Neutrophil (primary cell): ENCODE measurements around the gene KCNAB3.

Experiments used
- H3K27ac ChIP-seq: fragments of 200-600 bp; sonication (generic); 2 replicates; pipeline ENCODE4 v1.5.1; 2016; ENCODE audit warnings: mild to moderate bottlenecking, moderate library complexity
- H3K27me3 ChIP-seq: fragments of 200-600 bp; sonication (generic); 2 replicates; pipeline ENCODE4 v1.6.0; 2016; ENCODE audit warnings: mild to moderate bottlenecking
- H3K36me3 ChIP-seq: fragments of 200-600 bp; sonication (generic); 2 replicates; pipeline ENCODE4 v1.5.1; 2017
- H3K4me1 ChIP-seq, 2 experiments: fragments of 200-600 bp in 1 of 2; sonication (generic) in 1 of 2; 1 replicate in 1 of 2; 2 replicates in 1 of 2; pipeline versions ENCODE4 v1.5.1 to v1.6.1; 2013 to 2016; ENCODE audit warnings: low read depth in 1 of 2, low read length in 1 of 2, mild to moderate bottlenecking in 1 of 2, moderate library complexity in 1 of 2; ENCODE audit not compliant: control insufficient read depth in 1 of 2, insufficient read depth in 1 of 2
- H3K4me3 ChIP-seq, 2 experiments: fragments of 200-600 bp in 1 of 2; sonication (generic) in 1 of 2; 1 replicate in 1 of 2; 2 replicates in 1 of 2; pipeline ENCODE4 v1.5.1; 2013 to 2016; ENCODE audit warnings: low read depth in 1 of 2, low read length in 1 of 2, mild to moderate bottlenecking in 1 of 2, moderate library complexity in 1 of 2
- H3K9me3 ChIP-seq: fragments of 200-600 bp; sonication (generic); 2 replicates; pipeline ENCODE4 v1.5.1; 2016
- TF ChIP-seq, protein P1 (sequence below): fragments of 200-600 bp; sonication (generic); IDR thresholded peaks from 2 replicates; pipeline ENCODE4 v1.5.1; 2016; ENCODE audit warnings: antibody characterized with exemption

The KCNAB3 gene

DNA sequence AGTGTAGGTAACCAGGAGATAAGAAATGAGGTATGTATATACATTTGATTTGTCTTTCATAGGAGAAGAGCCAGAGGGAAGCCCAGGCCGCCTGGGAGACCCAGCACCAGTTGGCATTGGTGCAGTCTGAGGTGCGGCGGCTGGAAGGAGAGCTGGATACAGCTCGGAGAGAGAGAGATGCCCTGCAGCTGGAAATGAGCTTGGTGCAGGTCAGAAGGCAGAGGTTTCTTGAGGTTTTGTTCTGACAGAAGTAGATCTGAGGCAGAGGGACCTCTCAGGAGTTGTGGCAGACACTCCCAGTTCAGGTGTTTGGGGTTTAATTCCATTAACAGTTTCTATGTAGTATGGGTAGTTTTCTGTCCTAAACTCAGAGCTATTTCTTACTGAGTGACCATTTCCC is 10.4 kb upstream of the KCNAB3 start:
- H3K4me1 ChIP-seq, result peaks cover 3 to 4% of the 10 kb centered on the region in 2 experiments
- H3K4me3 ChIP-seq, result no peak overlapping the region
- H3K27me3 ChIP-seq, result no peaks in the 10 kb centered on the region
- peaks cover 74% of the 10 kb centered on the region for H3K36me3 ChIP-seq
- H3K27ac ChIP-seq, result no peak overlapping the region
- H3K9me3 ChIP-seq, result no peaks in the 10 kb centered on the region
- TF ChIP-seq, protein P1, sequence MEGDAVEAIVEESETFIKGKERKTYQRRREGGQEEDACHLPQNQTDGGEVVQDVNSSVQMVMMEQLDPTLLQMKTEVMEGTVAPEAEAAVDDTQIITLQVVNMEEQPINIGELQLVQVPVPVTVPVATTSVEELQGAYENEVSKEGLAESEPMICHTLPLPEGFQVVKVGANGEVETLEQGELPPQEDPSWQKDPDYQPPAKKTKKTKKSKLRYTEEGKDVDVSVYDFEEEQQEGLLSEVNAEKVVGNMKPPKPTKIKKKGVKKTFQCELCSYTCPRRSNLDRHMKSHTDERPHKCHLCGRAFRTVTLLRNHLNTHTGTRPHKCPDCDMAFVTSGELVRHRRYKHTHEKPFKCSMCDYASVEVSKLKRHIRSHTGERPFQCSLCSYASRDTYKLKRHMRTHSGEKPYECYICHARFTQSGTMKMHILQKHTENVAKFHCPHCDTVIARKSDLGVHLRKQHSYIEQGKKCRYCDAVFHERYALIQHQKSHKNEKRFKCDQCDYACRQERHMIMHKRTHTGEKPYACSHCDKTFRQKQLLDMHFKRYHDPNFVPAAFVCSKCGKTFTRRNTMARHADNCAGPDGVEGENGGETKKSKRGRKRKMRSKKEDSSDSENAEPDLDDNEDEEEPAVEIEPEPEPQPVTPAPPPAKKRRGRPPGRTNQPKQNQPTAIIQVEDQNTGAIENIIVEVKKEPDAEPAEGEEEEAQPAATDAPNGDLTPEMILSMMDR, result no peak

DNA sequence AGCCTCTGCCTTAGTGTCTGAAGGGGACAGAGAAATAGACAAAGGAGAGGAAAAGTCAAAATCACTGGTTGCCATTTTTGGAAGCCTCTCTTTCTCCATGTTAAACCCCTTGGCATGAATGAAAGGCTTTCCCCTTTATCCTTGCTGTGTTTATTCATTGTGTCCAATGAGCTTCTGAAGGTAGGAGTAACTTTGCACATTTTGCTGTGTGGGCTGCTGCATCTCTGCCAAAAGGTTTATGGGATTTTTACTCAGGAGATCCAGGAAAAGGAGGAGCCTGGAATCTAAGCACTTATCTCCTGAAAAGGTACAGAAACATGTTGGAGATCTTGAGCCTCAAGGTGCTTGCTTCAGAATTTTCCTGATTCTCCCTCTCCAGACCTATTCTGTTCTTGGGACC is 6.2 kb upstream of the KCNAB3 start:
- no peaks in the 10 kb centered on the region for H3K9me3 ChIP-seq
- H3K4me1 ChIP-seq, result peaks cover 20 to 22% of the 10 kb centered on the region in 2 experiments
- H3K27me3 ChIP-seq, result no peaks in the 10 kb centered on the region
- H3K27ac ChIP-seq, result no peak overlapping the region
- H3K36me3 ChIP-seq, result peaks cover 42% of the 10 kb centered on the region
- TF ChIP-seq, protein P1, result no peak
- no peak overlapping the region for H3K4me3 ChIP-seq

DNA sequence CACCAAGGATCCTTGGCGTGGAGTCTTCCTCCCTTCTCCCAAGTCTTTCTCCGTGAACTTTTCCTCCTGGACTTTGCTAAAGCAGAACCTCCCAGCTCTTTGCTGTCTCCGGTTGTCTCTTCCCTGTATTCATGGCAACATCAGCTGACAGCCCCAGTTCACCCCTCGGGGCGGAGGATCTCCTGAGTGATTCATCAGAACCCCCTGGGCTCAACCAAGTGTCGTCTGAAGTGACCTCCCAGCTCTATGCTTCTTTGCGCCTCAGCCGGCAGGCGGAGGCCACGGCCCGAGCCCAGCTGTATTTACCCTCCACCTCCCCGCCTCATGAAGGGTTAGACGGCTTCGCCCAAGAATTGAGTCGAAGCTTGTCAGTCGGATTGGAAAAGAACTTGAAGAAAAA is 3.3 kb upstream of the KCNAB3 start:
- Histone ChIP-seq H3K36me3 (peaks cover 43% of the 10 kb centered on the region), H3K27ac (peak overlapping the region; percentile 94), H3K4me3 (peak overlapping the region; percentile 90 to 94), H3K4me1 (peaks cover 27 to 38% of the 10 kb centered on the region in 2 experiments), H3K27me3 (no peaks in the 10 kb centered on the region), H3K9me3 (no peaks in the 10 kb centered on the region)
- TF ChIP-seq, protein P1, result no peak

DNA sequence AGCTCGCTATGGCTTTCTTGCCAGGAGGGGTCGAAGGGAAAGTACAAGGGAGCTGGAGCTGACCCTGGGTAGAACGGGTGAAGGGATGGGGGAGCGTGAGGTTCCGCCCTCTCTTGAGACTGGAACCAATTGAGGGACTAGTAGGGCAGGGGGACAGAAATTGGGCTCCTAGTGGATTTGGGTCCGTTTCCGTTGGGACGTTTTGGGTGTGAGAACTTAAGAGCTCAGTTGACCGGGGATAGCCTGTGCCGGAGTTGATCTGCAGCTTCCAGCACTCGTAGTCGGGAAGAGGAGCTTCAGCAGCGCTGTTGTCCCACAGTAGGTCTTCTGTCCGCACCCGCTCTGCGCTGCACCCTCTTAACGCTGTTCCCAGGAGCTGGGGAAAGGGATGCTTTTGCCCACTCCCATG is 2.8 kb upstream of the KCNAB3 start:
- Histone ChIP-seq H3K4me1 (peaks cover 27 to 38% of the 10 kb centered on the region in 2 experiments), H3K27me3 (no peaks in the 10 kb centered on the region), H3K27ac (peak overlapping the region; percentile 94), H3K9me3 (no peaks in the 10 kb centered on the region), H3K36me3 (peaks cover 47% of the 10 kb centered on the region), H3K4me3 (peak overlapping the region; percentile 90 to 94)
- TF ChIP-seq, protein P1, result no peak

DNA sequence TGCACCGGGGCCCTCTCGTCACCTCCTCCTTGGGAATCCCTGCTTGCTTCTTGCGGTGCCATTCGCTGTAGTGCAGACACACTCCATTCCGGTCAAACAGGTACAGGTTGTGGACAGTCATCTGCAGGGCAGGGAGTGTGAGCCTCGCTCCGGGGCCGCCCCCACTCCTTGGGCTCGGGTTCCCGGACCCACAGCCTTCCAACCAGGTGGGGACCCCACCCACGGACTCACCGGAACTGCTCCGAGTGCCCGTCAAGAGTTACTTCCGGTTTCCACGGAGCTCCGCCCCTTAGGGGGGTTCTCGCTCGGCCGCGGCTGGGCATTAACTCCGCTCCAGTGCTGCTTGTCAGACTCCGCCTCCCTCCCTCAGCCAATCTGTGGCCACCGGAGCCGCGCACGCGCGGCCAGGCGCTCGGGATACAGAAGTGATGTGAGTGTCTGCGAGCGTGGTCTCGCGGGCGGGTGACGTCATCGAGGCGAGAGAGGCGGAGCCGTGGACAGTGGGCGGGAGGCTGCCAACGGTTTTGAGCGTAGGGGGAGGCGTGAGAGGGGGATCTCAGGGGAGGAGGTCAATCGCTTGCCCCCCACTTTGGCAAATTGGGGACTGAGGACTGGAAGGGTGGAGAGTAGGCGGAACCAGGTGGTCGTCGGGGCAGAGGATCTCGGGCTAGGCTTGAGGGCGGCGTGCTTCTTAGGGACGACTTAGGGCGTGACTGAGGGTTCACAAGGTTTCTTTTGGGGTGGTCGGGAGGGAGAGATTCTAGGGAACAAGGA is 2.2 kb upstream of the KCNAB3 start, which contains the start of the genes CNTROB and TRAPPC1:
Gene CNTROB, plus strand, starts transcription at position 498 of the 774 bp plus-strand sequence. CDS start 874 bp downstream, outside the sequence.
Gene TRAPPC1, minus strand, starts transcription at position 238 of the 774 bp plus-strand sequence. Its CDS starts 117 bp downstream, at position 121.
- peak within 1 kb of the TSS; percentile 90 to 94 for H3K4me3 ChIP-seq
- H3K27me3 ChIP-seq, result no peaks in the 10 kb centered on the region
- H3K27ac ChIP-seq, result peak within 1 kb of the TSS; percentile 94
- H3K36me3 ChIP-seq, result peaks cover 48% of the 10 kb centered on the region
- TF ChIP-seq, protein P1, result peak; percentile 31
- peaks cover 27 to 38% of the 10 kb centered on the region in 2 experiments for H3K4me1 ChIP-seq
- H3K9me3 ChIP-seq, result no peaks in the 10 kb centered on the region
